Thyroid gland (tissue), 4 donors: ENCODE measurements around the gene OR5AK2. TPM values are rescaled to one million over a fixed set of nuclear protein-coding genes. Genes with fewer than 3 reads are reported as not detected.

Source experiments
- DNase-seq, 2 donors: peaks; one replicate each; pipeline ENCODE4 v3.0.0-alpha.2; 2019
- H3K27ac ChIP-seq, 3 donors: fragments of 200-600 bp; sonication (generic); 1 replicate in 2 of 3; 2 replicates in 1 of 3; pipeline ENCODE4 v1.5.1; 2016 to 2019; ENCODE audit warnings: mild to moderate bottlenecking in 1 of 3, moderate library complexity in 1 of 3
- H3K27me3 ChIP-seq: fragments of 200-600 bp; sonication (generic); one replicate; pipeline ENCODE4 v1.5.1; 2019
- H3K36me3 ChIP-seq, 2 donors: fragments of 200-600 bp; sonication (generic); one replicate each; pipeline ENCODE4 v1.5.1; 2016 to 2019
- H3K4me1 ChIP-seq, 2 donors: fragments of 200-600 bp; sonication (generic); one replicate each; pipeline ENCODE4 v1.5.1; 2017 to 2019
- H3K4me3 ChIP-seq, 3 donors: fragments of 200-600 bp; sonication (generic); replicated peaks in 1 of 3; 1 replicate in 2 of 3; 2 replicates in 1 of 3; pipeline ENCODE4 v1.5.1; 2016; ENCODE audit warnings: mild to moderate bottlenecking in 1 of 3
- H3K9me3 ChIP-seq: fragments of 200-600 bp; sonication (generic); one replicate; pipeline ENCODE4 v1.5.1; 2017
- CTCF ChIP-seq, 6 experiments: fragments of 200-600 bp in 3 of 6; fragments of 450-650 bp in 3 of 6; sonication (generic) in 3 of 6; IDR thresholded peaks; one replicate each; pipeline ENCODE4 v1.5.1; 2016 to 2019; ENCODE audit warnings: antibody characterized with exemption in 6 of 6, mild to moderate bottlenecking in 2 of 6, inconsistent platforms in 1 of 6, moderate library complexity in 1 of 6
- POLR2A ChIP-seq, 2 donors: fragments of 450-650 bp; IDR thresholded peaks; one replicate each; pipeline ENCODE4 v1.6.1; 2017; ENCODE audit warnings: antibody characterized with exemption in 2 of 2, mild to moderate bottlenecking in 2 of 2, moderate library complexity in 1 of 2
- WGBS, 2 donors: methylation state at CpG; one replicate each; pipeline ENCODE4 v1.1.5; 2017; 5-methylcytosine and 5-hydroxymethylcytosine counted together
- intact Hi-C: fragments of 100-400 bp; cut with DNase I; formaldehyde crosslinking; loops from one replicate; pipeline ENCODE4 v1.15.1; 2023
- total RNA-seq, 4 donors: library from RNA; depleted of rRNA; stranded (reverse); fragments of >200 nt; gene quantifications; one replicate each; pipeline ENCODE4 v1.2.3, GENCODE V29; 2016

The OR5AK2 gene
- total RNA-seq, 4 donors from 2014 or later, result not detected

DNA sequence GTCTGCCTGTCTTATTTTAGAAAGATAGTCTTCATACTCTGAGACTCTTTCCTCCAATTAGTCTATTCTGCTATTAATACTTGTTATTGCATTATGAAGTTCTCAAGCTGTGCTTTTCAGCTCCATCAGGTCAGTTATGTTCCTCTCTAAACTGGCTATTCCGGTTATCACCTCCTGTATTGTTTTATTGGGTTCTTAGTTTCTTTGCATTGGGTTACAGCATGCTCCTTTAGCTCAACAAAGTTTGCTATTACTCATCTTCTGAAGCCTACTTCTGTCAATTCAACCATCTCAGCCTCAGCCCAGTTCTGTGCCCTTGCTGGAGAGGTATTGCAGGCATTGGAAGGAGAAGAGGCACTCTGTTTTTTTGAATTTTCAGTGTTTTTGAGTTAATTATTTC, 21.0 kb upstream of the OR5AK2 start:
- no peaks in the 10 kb centered on the region for H3K4me1 ChIP-seq
- intact Hi-C loops, result no loop called here
- no peak overlapping the region for H3K27ac ChIP-seq
- DNase-seq, result no peak
- H3K9me3 ChIP-seq, result no peaks in the 10 kb centered on the region
- TF ChIP-seq CTCF (IDR thresholded peaks at IDR 0.05) (no peak), POLR2A (IDR thresholded peaks at IDR 0.05) (no peak)
- H3K27me3 ChIP-seq, result no peaks in the 10 kb centered on the region
- H3K36me3 ChIP-seq, result no peaks in the 10 kb centered on the region
- no peak overlapping the region for H3K4me3 ChIP-seq
- 65 to 72% methylated on average over 1 of the region's 1 CpG for WGBS, 2 donors

- no peak for DNase-seq
- TF ChIP-seq POLR2A (IDR thresholded peaks at IDR 0.05), result no peak
- TF ChIP-seq CTCF (IDR thresholded peaks at IDR 0.05), result no peak
- Histone ChIP-seq H3K27me3 (no peaks in the 10 kb centered on the region), H3K4me3 (no peak overlapping the region), H3K9me3 (no peaks in the 10 kb centered on the region), H3K36me3 (no peaks in the 10 kb centered on the region), H3K27ac (no peak overlapping the region), H3K4me1 (no peaks in the 10 kb centered on the region)
- WGBS, 2 donors, result 67 to 82% methylated on average over 2 to 4 of the region's 4 CpGs
- intact Hi-C loops, result no loop called here
Observed at GRCh38 chr11:56968524-56968923, 20.2 kb upstream of the OR5AK2 start.

GRCh38 chr11:56977314-56977713, 11.4 kb upstream of the OR5AK2 start:
- no peak overlapping the region for H3K4me3 ChIP-seq
- H3K27ac ChIP-seq, result no peak overlapping the region
- no peak for DNase-seq
- WGBS, 2 donors, result 85 to 88% methylated on average over 2 of the region's 2 CpGs
- intact Hi-C loops, result no loop called here
- H3K36me3 ChIP-seq, result no peaks in the 10 kb centered on the region
- no peaks in the 10 kb centered on the region for H3K27me3 ChIP-seq
- no peaks in the 10 kb centered on the region for H3K4me1 ChIP-seq
- no peaks in the 10 kb centered on the region for H3K9me3 ChIP-seq
- TF ChIP-seq POLR2A (IDR thresholded peaks at IDR 0.05), result no peak
- TF ChIP-seq CTCF (IDR thresholded peaks at IDR 0.05), result no peak

- Histone ChIP-seq H3K36me3 (no peaks in the 10 kb centered on the region), H3K9me3 (no peaks in the 10 kb centered on the region), H3K27ac (no peak overlapping the region), H3K4me1 (no peaks in the 10 kb centered on the region), H3K27me3 (no peaks in the 10 kb centered on the region), H3K4me3 (no peak overlapping the region)
- intact Hi-C loops, result no loop called here
- TF ChIP-seq CTCF (IDR thresholded peaks at IDR 0.05), result no peak
- no peak for TF ChIP-seq POLR2A (IDR thresholded peaks at IDR 0.05)
- 79 to 81% methylated on average over 2 of the region's 2 CpGs for WGBS, 2 donors
- DNase-seq, result no peak
Observed at GRCh38 chr11:56990702-56991101, 2.0 kb downstream of the OR5AK2 start.

DNA sequence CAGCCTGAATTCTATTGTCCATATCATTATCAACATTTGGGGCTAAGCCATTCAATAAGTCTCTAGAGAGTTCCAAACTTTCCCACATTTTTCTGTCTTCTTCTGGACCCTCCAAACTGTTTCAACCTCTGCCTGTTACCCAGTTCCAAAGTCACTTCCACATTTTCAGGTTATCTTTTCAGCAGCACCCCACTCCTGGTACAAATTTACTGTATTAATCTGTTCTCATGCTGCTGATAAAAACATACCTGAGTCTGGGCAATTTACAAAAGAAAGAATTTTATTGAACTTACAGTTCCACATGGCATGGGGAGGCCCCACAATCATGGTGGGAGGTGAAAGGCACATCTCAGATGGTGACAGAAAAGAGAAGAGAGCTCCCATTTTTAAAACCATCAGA, 5.8 kb downstream of the OR5AK2 start:
- no peak for TF ChIP-seq POLR2A (IDR thresholded peaks at IDR 0.05)
- Histone ChIP-seq H3K27me3 (no peaks in the 10 kb centered on the region), H3K4me1 (no peaks in the 10 kb centered on the region), H3K9me3 (no peaks in the 10 kb centered on the region), H3K36me3 (no peaks in the 10 kb centered on the region), H3K27ac (no peak overlapping the region), H3K4me3 (no peak overlapping the region)
- intact Hi-C loops, result no loop called here
- DNase-seq, result no peak
